Trophoblast cell (in vitro differentiated cells and primary cell): ENCODE results near the gene EIF4G3.

Source experiments
- DNase-seq, 2 donors: peaks; one replicate each; pipeline ENCODE4 v3.0.0-alpha.2; 2016
- H2AFZ ChIP-seq: 2 replicates; pipeline ENCODE4 v1.6.1; 2013; ENCODE audit warnings: low read length, moderate library complexity, mild to moderate bottlenecking; ENCODE audit not compliant: insufficient read depth, poor library complexity
- H2AK5ac ChIP-seq: 2 replicates; pipeline ENCODE4 v1.6.1; 2013; ENCODE audit warnings: mild to moderate bottlenecking, low read length
- H2BK120ac ChIP-seq: 2 replicates; pipeline ENCODE4 v1.6.1; 2013; ENCODE audit warnings: low read length, mild to moderate bottlenecking, moderate library complexity; ENCODE audit not compliant: insufficient read depth, poor library complexity
- H2BK12ac ChIP-seq: 2 replicates; pipeline ENCODE4 v1.6.1; 2013; ENCODE audit warnings: mild to moderate bottlenecking, low read length, moderate library complexity
- H2BK5ac ChIP-seq: 2 replicates; pipeline ENCODE4 v1.6.1; 2013; ENCODE audit warnings: low read length, low read depth, moderate library complexity, mild to moderate bottlenecking; ENCODE audit not compliant: poor library complexity
- H3K14ac ChIP-seq: 2 replicates; pipeline ENCODE4 v1.6.1; 2013; ENCODE audit warnings: mild to moderate bottlenecking, low read length
- H3K18ac ChIP-seq: 2 replicates; pipeline ENCODE4 v1.6.1; 2013; ENCODE audit warnings: mild to moderate bottlenecking, low read length
- H3K23ac ChIP-seq: 2 replicates; pipeline ENCODE4 v1.6.1; 2013; ENCODE audit warnings: low read length
- H3K27ac ChIP-seq: 2 replicates; pipeline ENCODE4 v1.5.1; 2013; ENCODE audit warnings: low read depth, mild to moderate bottlenecking, inconsistent platforms, low read length, moderate library complexity
- H3K27me3 ChIP-seq: 2 replicates; pipeline ENCODE4 v1.6.1; 2013; ENCODE audit warnings: inconsistent platforms, mild to moderate bottlenecking, low read length, moderate library complexity; ENCODE audit not compliant: insufficient read depth
- H3K36me3 ChIP-seq, 2 experiments: 1 replicate in 1 of 2; 2 replicates in 1 of 2; pipeline ENCODE4 v1.6.1; 2013; ENCODE audit warnings: low read length in 2 of 2, mild to moderate bottlenecking in 2 of 2, moderate library complexity in 1 of 2; ENCODE audit not compliant: insufficient read depth in 2 of 2, control insufficient read depth in 1 of 2
- H3K4ac ChIP-seq: 2 replicates; pipeline ENCODE4 v1.6.1; 2013; ENCODE audit warnings: low read depth, mild to moderate bottlenecking, low read length, moderate library complexity
- H3K4me1 ChIP-seq, 2 experiments: 1 replicate in 1 of 2; 2 replicates in 1 of 2; pipeline ENCODE4 v1.6.1; 2013; ENCODE audit warnings: low read length in 2 of 2, mild to moderate bottlenecking in 2 of 2, moderate library complexity in 1 of 2; ENCODE audit not compliant: insufficient read depth in 2 of 2, control insufficient read depth in 1 of 2
- H3K4me2 ChIP-seq: 2 replicates; pipeline ENCODE4 v1.6.1; 2013; ENCODE audit warnings: inconsistent platforms, mild to moderate bottlenecking, low read length, moderate library complexity
- H3K4me3 ChIP-seq: 2 replicates; pipeline ENCODE4 v1.5.1; 2013; ENCODE audit warnings: mild to moderate bottlenecking, low read depth, low read length, inconsistent platforms
- H3K79me1 ChIP-seq: one replicate; pipeline ENCODE4 v1.6.1; 2013; ENCODE audit warnings: low read length
- H3K79me2 ChIP-seq: 2 replicates; pipeline ENCODE4 v1.6.1; 2013; ENCODE audit warnings: low read length, mild to moderate bottlenecking; ENCODE audit not compliant: control insufficient read depth, insufficient read depth, poor library complexity
- H3K9ac ChIP-seq: 2 replicates; pipeline ENCODE4 v1.6.1; 2013; ENCODE audit warnings: mild to moderate bottlenecking, low read length
- H3K9me3 ChIP-seq: 2 replicates; pipeline ENCODE4 v1.6.1; 2013; ENCODE audit warnings: low read depth, mild to moderate bottlenecking, control low read depth, inconsistent platforms, low read length; ENCODE audit not compliant: insufficient read depth
- H4K12ac ChIP-seq: 2 replicates; pipeline ENCODE4 v1.6.1; 2013; ENCODE audit warnings: low read depth, mild to moderate bottlenecking, low read length, moderate library complexity
- H4K8ac ChIP-seq: 2 replicates; pipeline ENCODE4 v1.6.1; 2013; ENCODE audit warnings: low read depth, mild to moderate bottlenecking, low read length, moderate library complexity
- H4K91ac ChIP-seq: one replicate; pipeline ENCODE4 v1.6.1; 2013; ENCODE audit warnings: low read depth, mild to moderate bottlenecking, low read length, moderate library complexity
- WGBS: extraction: QIAGEN DNeasy Blood & Tissue Kit; methylation state at CpG from one replicate; pipeline ENCODE4 v1.1.7; 2013; ENCODE audit warnings: missing lambda C conversion rate; ENCODE audit not compliant: insufficient read length, insufficient coverage; ENCODE audit errors: extremely low coverage; 5-methylcytosine and 5-hydroxymethylcytosine counted together

EIF4G3 gene

DNA sequence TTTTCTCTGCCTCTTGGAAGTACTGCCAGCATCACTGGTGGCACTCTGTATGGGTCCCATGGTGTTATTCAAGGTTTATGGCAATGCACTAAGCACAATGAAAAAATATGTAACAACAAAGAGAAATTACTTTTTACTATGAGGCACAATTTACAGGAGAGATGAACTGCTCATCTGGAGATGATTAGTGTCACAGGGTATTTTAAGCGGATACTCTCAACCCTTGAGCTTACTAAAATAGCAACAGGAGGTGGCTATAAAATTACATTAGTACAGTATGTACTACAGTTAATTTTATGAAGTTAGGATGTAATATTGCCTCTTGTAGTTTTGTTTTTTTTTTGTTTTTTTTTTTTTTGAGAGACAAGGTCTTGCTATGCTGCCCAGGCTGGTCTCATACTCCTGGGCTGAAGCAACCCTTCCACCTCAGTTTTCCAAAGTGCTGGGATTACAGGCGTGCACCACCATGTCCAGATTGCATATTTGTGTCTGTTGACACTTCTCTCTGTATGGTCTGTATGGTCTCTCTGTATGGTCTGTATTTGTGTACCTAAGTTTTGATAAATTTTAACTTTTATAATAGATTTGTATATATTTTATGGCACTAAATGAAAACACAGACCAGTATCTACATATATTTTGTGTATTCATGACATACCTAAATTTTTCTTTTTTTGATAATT is 214.0 kb downstream of the EIF4G3 start:
- no peak overlapping the region for H4K91ac ChIP-seq
- no peak overlapping the region for H3K18ac ChIP-seq
- H3K4me2 ChIP-seq: no peak overlapping the region

DNA sequence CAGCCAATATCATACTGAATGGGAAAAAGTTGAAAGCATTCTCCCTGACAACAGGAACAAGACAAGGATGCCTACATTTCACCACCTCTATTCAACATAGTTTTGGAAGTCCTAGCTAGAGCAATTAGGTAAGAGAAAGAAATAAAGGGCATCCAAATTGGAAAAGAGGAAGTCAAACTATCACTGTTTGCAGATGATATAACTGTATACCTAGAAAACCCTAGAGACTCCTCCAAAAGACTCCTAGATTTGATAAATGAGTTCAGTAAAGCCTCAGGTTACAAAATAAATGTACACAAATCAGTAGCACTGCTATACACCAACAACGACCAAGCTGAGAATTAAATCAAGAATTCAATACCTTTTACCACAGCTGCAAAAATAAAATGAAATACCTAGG is 218.3 kb downstream of the EIF4G3 start:
- H3K23ac ChIP-seq: no peak overlapping the region
- H3K36me3 ChIP-seq: no peaks in the 10 kb centered on the region
- no peaks in the 10 kb centered on the region for H3K27me3 ChIP-seq
- H3K79me2 ChIP-seq: no peaks in the 10 kb centered on the region
- H3K79me1 ChIP-seq: no peaks in the 10 kb centered on the region
- H2BK12ac ChIP-seq: no peak overlapping the region
- H3K4me3 ChIP-seq: no peak overlapping the region
- H2AFZ ChIP-seq: no peak overlapping the region
- no peak overlapping the region for H3K14ac ChIP-seq
- no peak overlapping the region for H3K18ac ChIP-seq
- no peaks in the 10 kb centered on the region for H3K9me3 ChIP-seq
- no peak overlapping the region for H3K27ac ChIP-seq
- H3K4me2 ChIP-seq: no peak overlapping the region
- H3K9ac ChIP-seq: no peak overlapping the region
- no peaks in the 10 kb centered on the region for H3K4me1 ChIP-seq
- no peak overlapping the region for H4K12ac ChIP-seq
- no peak overlapping the region for H2AK5ac ChIP-seq
- no peak overlapping the region for H2BK120ac ChIP-seq
- H3K4ac ChIP-seq: no peak overlapping the region
- no peak overlapping the region for H4K91ac ChIP-seq
- DNase-seq: no peak
- H2BK5ac ChIP-seq: no peak overlapping the region
- no peak overlapping the region for H4K8ac ChIP-seq
- no CpG with 5 or more reads among the region's 1 CpG for WGBS

More for the DNA sequence above, 214.0 kb downstream of the EIF4G3 start:
- no peak overlapping the region for H4K12ac ChIP-seq
- no peak overlapping the region for H3K4ac ChIP-seq
- no peaks in the 10 kb centered on the region for H3K79me2 ChIP-seq
- no peak overlapping the region for H2AFZ ChIP-seq
- no peak overlapping the region for H4K8ac ChIP-seq
- no peak overlapping the region for H2AK5ac ChIP-seq
- H3K14ac ChIP-seq: no peak overlapping the region
- H3K4me1 ChIP-seq: no peaks in the 10 kb centered on the region
- no peak overlapping the region for H3K27ac ChIP-seq
- no peak overlapping the region for H2BK5ac ChIP-seq
- H3K23ac ChIP-seq: no peak overlapping the region
- no peak for DNase-seq
- H2BK120ac ChIP-seq: no peak overlapping the region
- no peak overlapping the region for H2BK12ac ChIP-seq
- H3K4me3 ChIP-seq: no peak overlapping the region
- H3K27me3 ChIP-seq: no peaks in the 10 kb centered on the region
- H3K79me1 ChIP-seq: no peaks in the 10 kb centered on the region
- WGBS: no CpG with 5 or more reads among the region's 2 CpGs
- no peak overlapping the region for H3K9ac ChIP-seq
- H3K36me3 ChIP-seq: no peaks in the 10 kb centered on the region
- no peaks in the 10 kb centered on the region for H3K9me3 ChIP-seq

DNA sequence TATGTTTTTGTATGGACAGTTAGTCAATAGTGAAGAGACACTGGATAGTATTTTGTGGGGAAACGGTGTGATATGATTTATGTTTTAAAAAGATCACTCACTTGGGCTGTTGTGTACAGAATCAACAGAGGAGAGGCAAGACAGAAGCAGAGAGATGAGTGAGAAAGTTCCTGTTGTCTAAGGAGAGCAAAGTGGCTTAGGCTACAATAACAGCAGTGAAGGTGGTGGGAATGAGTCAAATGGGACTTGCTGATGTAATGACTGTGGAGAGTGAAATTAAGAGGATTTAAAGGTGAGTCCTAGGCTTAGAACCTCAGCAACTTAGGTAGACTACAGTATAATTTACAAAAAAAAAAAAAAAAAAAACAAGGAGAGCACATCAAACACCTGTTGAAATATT is 220.4 kb downstream of the EIF4G3 start:
- Histone ChIP-seq H3K4me2 (no peak overlapping the region), H3K4me1 (no peaks in the 10 kb centered on the region), H3K4me3 (no peak overlapping the region), H2AK5ac (no peak overlapping the region), H2AFZ (no peak overlapping the region), H4K12ac (no peak overlapping the region), H3K27ac (no peak overlapping the region), H3K18ac (no peak overlapping the region), H3K23ac (no peak overlapping the region), H3K79me2 (no peaks in the 10 kb centered on the region), H2BK12ac (no peak overlapping the region), H4K8ac (no peak overlapping the region), H2BK120ac (no peak overlapping the region), H4K91ac (no peak overlapping the region), H3K14ac (no peak overlapping the region), H3K36me3 (no peaks in the 10 kb centered on the region), H3K9me3 (no peaks in the 10 kb centered on the region), H2BK5ac (no peak overlapping the region), H3K27me3 (no peaks in the 10 kb centered on the region), H3K9ac (no peak overlapping the region), H3K4ac (no peak overlapping the region), H3K79me1 (no peaks in the 10 kb centered on the region)
- DNase-seq: no peak
- WGBS: 100% methylated on average over 1 of the region's 1 CpG

DNA sequence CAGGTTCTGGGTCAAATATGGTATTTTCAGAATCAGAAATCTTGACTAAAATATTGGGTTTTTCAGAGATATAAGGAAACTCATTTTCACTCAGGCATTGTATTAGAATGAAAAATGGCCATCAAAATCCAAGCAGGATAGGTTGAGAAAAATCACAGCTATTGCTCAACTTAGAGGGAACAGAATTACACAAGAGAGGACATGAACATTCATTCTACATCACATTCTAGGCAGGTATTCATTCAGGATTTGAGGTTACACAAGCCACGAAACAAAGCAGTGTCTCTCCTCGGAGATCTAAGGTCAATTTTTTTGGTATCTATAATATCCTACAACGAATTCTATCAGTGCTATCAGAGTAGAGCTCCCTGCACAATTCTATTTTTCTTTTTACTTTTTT is 226.0 kb downstream of the EIF4G3 start:
- H2BK120ac ChIP-seq: no peak overlapping the region
- no peak overlapping the region for H3K14ac ChIP-seq
- no peaks in the 10 kb centered on the region for H3K79me1 ChIP-seq
- no peak overlapping the region for H3K27ac ChIP-seq
- H4K8ac ChIP-seq: no peak overlapping the region
- no peak overlapping the region for H2BK12ac ChIP-seq
- no peak overlapping the region for H3K4me3 ChIP-seq
- no CpG with 5 or more reads among the region's 3 CpGs for WGBS
- H3K4me1 ChIP-seq: no peaks in the 10 kb centered on the region
- no peak overlapping the region for H2AK5ac ChIP-seq
- no peak overlapping the region for H3K4ac ChIP-seq
- no peak overlapping the region for H3K23ac ChIP-seq
- no peak overlapping the region for H3K4me2 ChIP-seq
- H2BK5ac ChIP-seq: no peak overlapping the region
- H4K12ac ChIP-seq: no peak overlapping the region
- no peaks in the 10 kb centered on the region for H3K79me2 ChIP-seq
- H3K9me3 ChIP-seq: no peaks in the 10 kb centered on the region
- no peak overlapping the region for H4K91ac ChIP-seq
- no peak overlapping the region for H3K18ac ChIP-seq
- peaks cover 2% of the 10 kb centered on the region in 2 experiments for H3K36me3 ChIP-seq
- H2AFZ ChIP-seq: no peak overlapping the region
- no peaks in the 10 kb centered on the region for H3K27me3 ChIP-seq
- H3K9ac ChIP-seq: no peak overlapping the region
- DNase-seq: peak in 1 of 2 donors; percentile 6
